H1 (cell line): ENCODE data around the gene PALM2AKAP2. TPM values are rescaled to one million over a fixed set of nuclear protein-coding genes. Genes with fewer than 3 reads are reported as not detected.

Experiments
- CTCF ChIA-PET: fragments of 300-600 bp; sonication (Branson Sonifier 250); formaldehyde crosslinking; loops from one replicate; lab custom pipeline; 2021; ENCODE audit not compliant: partially characterized antibody; lab: Charles Lee
- POLR2A ChIA-PET: fragments of 300-600 bp; sonication (Branson Sonifier 250); formaldehyde crosslinking; loops from one replicate; lab custom pipeline; 2021; ENCODE audit warnings: inconsistent platforms; ENCODE audit not compliant: partially characterized antibody; lab: Charles Lee
- DNase-seq, 2 experiments: peaks; one replicate each; pipeline versions ENCODE4 v3.0.0 to v3.0.0-alpha.2; 2010 to 2022; ENCODE audit warnings: low spot score in 2 of 2, low read depth in 1 of 2, mixed read lengths in 1 of 2
- FAIRE-seq: peaks from 2 replicates; lab custom pipeline; 2011; peaks lifted over from hg19 to GRCh38; lab: Jason Lieb, UNC
- H2AFZ ChIP-seq: 2 replicates; pipeline ENCODE4 v1.8.1; 2012; ENCODE audit warnings: low read length, inconsistent platforms
- H2AK5ac ChIP-seq: 2 replicates; pipeline ENCODE4 v1.6.1; 2013; ENCODE audit warnings: low read depth, low read length
- H2BK120ac ChIP-seq: replicated peaks from 2 replicates; pipeline ENCODE3; 2013; ENCODE audit warnings: low read depth, low read length, inconsistent platforms
- H2BK12ac ChIP-seq: 2 replicates; pipeline ENCODE4 v1.6.1; 2013; ENCODE audit warnings: low read depth, low read length
- H2BK15ac ChIP-seq: 2 replicates; pipeline ENCODE4 v1.6.1; 2013; ENCODE audit warnings: low read length
- H2BK20ac ChIP-seq: 2 replicates; pipeline ENCODE4 v1.6.1; 2013; ENCODE audit warnings: low read length
- H2BK5ac ChIP-seq: 2 replicates; pipeline ENCODE4 v1.6.1; 2013; ENCODE audit warnings: low read depth, low read length
- H3K14ac ChIP-seq: 2 replicates; pipeline ENCODE4 v1.6.1; 2013; ENCODE audit warnings: inconsistent platforms; ENCODE audit not compliant: insufficient read length
- H3K18ac ChIP-seq: 2 replicates; pipeline ENCODE4 v1.6.1; 2013; ENCODE audit warnings: low read length; ENCODE audit errors: extremely low read depth
- H3K23ac ChIP-seq: 2 replicates; pipeline ENCODE4 v1.6.1; 2013; ENCODE audit warnings: inconsistent platforms; ENCODE audit not compliant: insufficient read length
- H3K23me2 ChIP-seq: 2 replicates; pipeline ENCODE4 v1.6.1; 2013; ENCODE audit warnings: low read depth, low read length
- H3K27ac ChIP-seq: 2 replicates; pipeline ENCODE4 v1.6.1; 2011; ENCODE audit warnings: low read depth, low read length, inconsistent platforms
- H3K27me3 ChIP-seq, 4 experiments: replicated peaks in 1 of 4; 1 replicate in 1 of 4; 2 replicates in 3 of 4; pipeline versions ENCODE4 v1.6.1 to v1.8.1; 2011 to 2013; ENCODE audit warnings: low read length in 3 of 4, mild to moderate bottlenecking in 3 of 4, inconsistent platforms in 2 of 4, mixed read lengths in 2 of 4, moderate library complexity in 1 of 4; ENCODE audit not compliant: control insufficient read depth in 3 of 4, insufficient read depth in 3 of 4; ENCODE audit errors: extremely low read depth in 1 of 4
- H3K36me3 ChIP-seq, 4 experiments: 2 replicates each; pipeline versions ENCODE4 v1.6.1 to v1.8.1; 2011 to 2013; ENCODE audit warnings: mild to moderate bottlenecking in 4 of 4, low read length in 3 of 4, moderate library complexity in 2 of 4, control low read depth in 1 of 4, inconsistent platforms in 1 of 4; ENCODE audit not compliant: insufficient read depth in 4 of 4, control insufficient read depth in 2 of 4
- H3K4ac ChIP-seq: replicated peaks from 2 replicates; pipeline ENCODE3; 2013; ENCODE audit warnings: low read length, low read depth, mixed read lengths, inconsistent platforms; ENCODE audit not compliant: insufficient read length
- H3K4me1 ChIP-seq, 4 experiments: replicated peaks in 1 of 4; 1 replicate in 1 of 4; 2 replicates in 3 of 4; pipeline versions ENCODE4 v1.6.1 to v1.8.1; 2011 to 2013; ENCODE audit warnings: low read length in 3 of 4, inconsistent platforms in 2 of 4, mixed read lengths in 1 of 4; ENCODE audit not compliant: insufficient read depth in 4 of 4, control insufficient read depth in 3 of 4
- H3K4me2 ChIP-seq, 2 experiments: 2 replicates each; pipeline versions ENCODE4 v1.6.1 to v1.8.1; 2011 to 2013; ENCODE audit warnings: low read depth in 2 of 2, low read length in 2 of 2, control low read depth in 1 of 2, inconsistent platforms in 1 of 2, mild to moderate bottlenecking in 1 of 2; ENCODE audit not compliant: insufficient read depth in 1 of 2
- H3K4me3 ChIP-seq, 4 experiments: fragments of 200-600, 300-600 bp in 1 of 4; sonication (generic), shearing (Covaris generic), sonication (Bioruptor Twin) in 1 of 4; 2 replicates each; pipeline versions ENCODE4 v1.5.1 to v1.8.1; 2011 to 2016; ENCODE audit warnings: low read length in 4 of 4, low read depth in 3 of 4, control low read depth in 2 of 4, inconsistent platforms in 2 of 4, mild to moderate bottlenecking in 2 of 4, mixed read lengths in 1 of 4, moderate library complexity in 1 of 4; ENCODE audit not compliant: insufficient read depth in 2 of 4; ENCODE audit errors: extremely low read depth in 1 of 4
- H3K56ac ChIP-seq: replicated peaks from 2 replicates; pipeline ENCODE3; 2013; ENCODE audit warnings: low read depth, mild to moderate bottlenecking, mixed read lengths, low read length, inconsistent platforms; ENCODE audit not compliant: insufficient read length
- H3K79me1 ChIP-seq: 2 replicates; pipeline ENCODE4 v1.6.1; 2013; ENCODE audit warnings: low read depth, low read length, control low read depth
- H3K79me2 ChIP-seq, 2 experiments: 2 replicates each; pipeline versions ENCODE4 v1.6.1 to v1.8.1; 2012 to 2013; ENCODE audit warnings: low read length in 2 of 2, mild to moderate bottlenecking in 2 of 2, inconsistent platforms in 1 of 2; ENCODE audit not compliant: insufficient read depth in 2 of 2, control insufficient read depth in 1 of 2
- H3K9ac ChIP-seq, 4 experiments: replicated peaks in 1 of 4; 1 replicate in 1 of 4; 2 replicates in 3 of 4; pipeline versions ENCODE4 v1.6.1 to v1.8.1; 2011 to 2013; ENCODE audit warnings: low read depth in 3 of 4, low read length in 3 of 4, control low read depth in 2 of 4, mild to moderate bottlenecking in 2 of 4, moderate library complexity in 2 of 4, inconsistent platforms in 1 of 4; ENCODE audit errors: extremely low read depth in 1 of 4
- H3K9me3 ChIP-seq, 2 experiments: 2 replicates each; pipeline versions ENCODE4 v1.6.1 to v1.8.1; 2012 to 2013; ENCODE audit warnings: mild to moderate bottlenecking in 2 of 2, moderate library complexity in 2 of 2, control low read depth in 1 of 2, inconsistent platforms in 1 of 2, low read depth in 1 of 2, low read length in 1 of 2, mixed read lengths in 1 of 2; ENCODE audit not compliant: insufficient read depth in 2 of 2
- H4K20me1 ChIP-seq, 2 experiments: replicated peaks in 1 of 2; 2 replicates each; pipeline versions ENCODE3 to v1.8.1; 2011 to 2013; ENCODE audit warnings: inconsistent platforms in 2 of 2, low read length in 2 of 2, mild to moderate bottlenecking in 1 of 2; ENCODE audit not compliant: insufficient read depth in 2 of 2, control insufficient read depth in 1 of 2
- H4K5ac ChIP-seq: 2 replicates; pipeline ENCODE4 v1.6.1; 2013; ENCODE audit warnings: low read length, low read depth, mixed read lengths, inconsistent platforms; ENCODE audit not compliant: insufficient read length
- H4K8ac ChIP-seq: 2 replicates; pipeline ENCODE4 v1.8.0; 2013; ENCODE audit warnings: mild to moderate bottlenecking, moderate library complexity, low read length, inconsistent platforms; ENCODE audit not compliant: insufficient read depth; ENCODE audit errors: extremely low read depth
- H4K91ac ChIP-seq: replicated peaks from 2 replicates; pipeline ENCODE3; 2013; ENCODE audit warnings: low read length, mixed read lengths, inconsistent platforms; ENCODE audit not compliant: insufficient read length
- SRF ChIP-seq: IDR thresholded peaks from 2 replicates; pipeline ENCODE4 v1.6.1; 2011; ENCODE audit warnings: mild to moderate bottlenecking, low read depth, low read length, moderate library complexity
- TAF7 ChIP-seq: optimal IDR thresholded peaks from 2 replicates; pipeline ENCODE3; 2011; ENCODE audit warnings: low read depth, mild to moderate bottlenecking, inconsistent platforms, low read length, moderate library complexity, borderline replicate concordance
- WGBS, 2 experiments: shearing (Covaris generic) in 1 of 2; methylation state at CpG; one replicate each; pipeline versions ENCODE4 v1.1.6 to v1.1.7; 2013 to 2015; ENCODE audit warnings: low lambda C conversion rate in 2 of 2, mixed read lengths in 2 of 2, inconsistent platforms in 1 of 2, low coverage in 1 of 2, missing lambda C conversion rate in 1 of 2; ENCODE audit not compliant: insufficient replicate concordance in 2 of 2, insufficient coverage in 1 of 2, insufficient read length in 1 of 2; ENCODE audit errors: extremely low coverage in 1 of 2, missing lambda C conversion rate in 1 of 2; 5-methylcytosine and 5-hydroxymethylcytosine counted together
- polyA plus RNA-seq, 7 experiments: library from polyadenylated mRNA; depleted of rRNA in 3 of 7; stranded (reverse) in 5 of 7; unstranded in 2 of 7; fragments of >200 nt in 5 of 7; fragments of 200-250 nt in 2 of 7; gene quantifications; 1 replicate in 5 of 7; 2 replicates in 1 of 7; 4 replicates in 1 of 7; pipeline versions ENCODE4 v1.2.1 to v1.2.3, GENCODE V29; 2011 to 2013; ENCODE audit warnings: missing spikeins in 2 of 7, mixed read lengths in 2 of 7
- total RNA-seq: library from RNA; stranded (reverse); fragmentation: NEBNext Ultra II Directional; extraction: Animal tissue kit (Norgen Biotek cat#: 25700); gene quantifications from 2 replicates; pipeline ENCODE4 v1.2.1, GENCODE V29; 2021

The PALM2AKAP2 gene
- total and polyA plus RNA-seq, 2 of the 8 experiments (the other 6 are each of a cell fraction or from before 2014, with no cell fraction given), result 0.38 to 20.5 TPM

GRCh38 chr9:109745335-109746283 lies 34.4 kb upstream of the PALM2AKAP2 start:
- no peak overlapping the region for H3K9ac ChIP-seq
- no peaks in the 10 kb centered on the region for H3K79me2 ChIP-seq
- H3K79me1 ChIP-seq, result no peaks in the 10 kb centered on the region
- no peak overlapping the region for H2BK120ac ChIP-seq
- H2BK20ac ChIP-seq, result 0 out of 2 replicates have a peak overlapping the region, but pooled peaks have one; percentile 22
- peaks cover 0 to 3% (median 2%) of the 10 kb centered on the region in 4 experiments; a peak in 3 of 7 replicates for H3K4me1 ChIP-seq
- H2BK15ac ChIP-seq, result no peak overlapping the region
- H3K56ac ChIP-seq, result no peak overlapping the region
- H3K9me3 ChIP-seq, result no peaks in the 10 kb centered on the region
- no peak overlapping the region for H2BK12ac ChIP-seq
- no peak overlapping the region for H3K4me3 ChIP-seq
- no peaks in the 10 kb centered on the region for H4K20me1 ChIP-seq
- H3K23ac ChIP-seq, result no peak overlapping the region
- 66% methylated on average over 11 of the region's 11 CpGs; no CpG with 5 or more reads in 1 of the 2 experiments for WGBS, 2 experiments
- ChIA-PET CTCF (interaction anchor here (1.8 kb wide), 1 partner anchor 77 kb away, joined by 5 read pairs; no protein-coding TSS in a partner anchor), POLR2A (no interaction called here)
- no peak overlapping the region for H3K18ac ChIP-seq
- no peaks in the 10 kb centered on the region for H3K36me3 ChIP-seq
- H3K4ac ChIP-seq, result no peak overlapping the region
- no peak overlapping the region; the same call in 1 of the 2 replicates for H3K27ac ChIP-seq
- TF ChIP-seq TAF7, result no peak
- peak; percentile 92 for TF ChIP-seq SRF
- no peak overlapping the region for H3K14ac ChIP-seq
- no peak for DNase-seq
- H4K8ac ChIP-seq, result no peak overlapping the region
- no peak overlapping the region for H4K91ac ChIP-seq
- no peaks in the 10 kb centered on the region; the same call in 1 of the 2 replicates for H3K23me2 ChIP-seq
- FAIRE-seq, result no peak
- no peak overlapping the region for H3K4me2 ChIP-seq
- H4K5ac ChIP-seq, result no peak overlapping the region
- peak overlapping the region; percentile 25; the same call in 1 of the 2 replicates for H2AFZ ChIP-seq
- H2BK5ac ChIP-seq, result no peak overlapping the region
- no peak overlapping the region for H2AK5ac ChIP-seq
- H3K27me3 ChIP-seq, result no peaks in the 10 kb centered on the region
